Endothelial cell of umbilical vein (primary cell): ENCODE measurements around the gene SELPLG. TPM values are rescaled to one million over a fixed set of nuclear protein-coding genes. Genes with fewer than 3 reads are reported as not detected.
"Not testable (repeated sequence)": the region's sequence is repeated elsewhere in the genome, so short reads cannot be mapped to it uniquely, and the experiment has no call there.

ENCODE experiments used
- BruUV-seq: library from RNA; stranded (reverse); fragments of 400-500 nt; replicated peaks from 2 replicates; lab custom pipeline; 2021; lab: Mats Ljungman, UMichigan
- CTCF ChIA-PET: fragments of 300-600, 350-600 bp; sonication (Branson Sonifier 250); formaldehyde crosslinking; loops from one replicate; lab custom pipeline; 2021; ENCODE audit warnings: antibody characterized with exemption, inconsistent platforms; lab: Charles Lee
- POLR2A ChIA-PET: fragments of 300-600, 350-600 bp; sonication (Branson Sonifier 250); formaldehyde crosslinking; loops from one replicate; lab custom pipeline; 2021; ENCODE audit warnings: antibody characterized with exemption, inconsistent platforms; lab: Charles Lee
- DNase-seq: peaks from one replicate; pipeline ENCODE4 v3.0.0-alpha.2; 2011; ENCODE audit warnings: low read depth, low spot score
- FAIRE-seq: peaks from 2 replicates; lab custom pipeline; 2011; peaks lifted over from hg19 to GRCh38; lab: Jason Lieb, UNC
- H2AFZ ChIP-seq: 2 replicates; pipeline ENCODE4 v1.6.0; 2012; ENCODE audit warnings: low read depth, low read length, control low read depth, inconsistent platforms
- H3K27ac ChIP-seq: 2 replicates; pipeline ENCODE4 v1.5.1; 2011; ENCODE audit warnings: low read depth, mild to moderate bottlenecking, control low read depth, low read length, moderate library complexity; ENCODE audit not compliant: insufficient read depth
- H3K27me3 ChIP-seq, 2 experiments: 2 replicates each; pipeline versions ENCODE4 v1.6.0 to v1.6.1; 2011; ENCODE audit warnings: low read length in 2 of 2, mixed read lengths in 1 of 2; ENCODE audit not compliant: control insufficient read depth in 2 of 2, insufficient read depth in 2 of 2
- H3K36me3 ChIP-seq, 2 experiments: 2 replicates in 1 of 2; 3 replicates in 1 of 2; pipeline ENCODE4 v1.5.1; 2011; ENCODE audit warnings: low read length in 2 of 2, mild to moderate bottlenecking in 1 of 2, moderate library complexity in 1 of 2; ENCODE audit not compliant: control insufficient read depth in 2 of 2, insufficient read depth in 2 of 2; ENCODE audit errors: extremely low read depth in 1 of 2
- H3K4me1 ChIP-seq: 3 replicates; pipeline ENCODE4 v1.5.1; 2011; ENCODE audit warnings: mild to moderate bottlenecking, low read length; ENCODE audit not compliant: control insufficient read depth, insufficient read depth; ENCODE audit errors: extremely low read depth
- H3K4me2 ChIP-seq: 2 replicates; pipeline ENCODE4 v1.6.1; 2011; ENCODE audit warnings: low read length, control low read depth, mixed read lengths; ENCODE audit not compliant: insufficient read depth
- H3K4me3 ChIP-seq, 3 experiments: fragments of 200-600 bp in 1 of 3; sonication (generic), shearing (Covaris generic) in 1 of 3; replicated peaks in 1 of 3; 2 replicates each; pipeline ENCODE4 v1.5.1; 2011 to 2016; ENCODE audit warnings: control low read depth in 3 of 3, low read length in 3 of 3, mild to moderate bottlenecking in 2 of 3, inconsistent platforms in 1 of 3, low read depth in 1 of 3, moderate library complexity in 1 of 3; ENCODE audit not compliant: insufficient read depth in 1 of 3
- H3K79me2 ChIP-seq: 2 replicates; pipeline ENCODE4 v1.6.0; 2012; ENCODE audit warnings: low read length, inconsistent platforms; ENCODE audit not compliant: control insufficient read depth, insufficient read depth
- H3K9ac ChIP-seq: replicated peaks from 2 replicates; pipeline ENCODE3; 2011; ENCODE audit warnings: low read length, control low read depth; ENCODE audit not compliant: insufficient read depth; ENCODE audit errors: extremely low read depth
- H3K9me1 ChIP-seq: replicated peaks from 3 replicates; pipeline ENCODE4 v1.6.0; 2011; ENCODE audit warnings: mild to moderate bottlenecking, low read length; ENCODE audit not compliant: control insufficient read depth, insufficient read depth; ENCODE audit errors: extremely low read depth
- H3K9me3 ChIP-seq: replicated peaks from 2 replicates; pipeline ENCODE4 v1.5.1; 2012; ENCODE audit warnings: low read length, inconsistent platforms; ENCODE audit not compliant: control insufficient read depth, insufficient read depth
- H4K20me1 ChIP-seq: replicated peaks from 2 replicates; pipeline ENCODE3; 2011; ENCODE audit warnings: mild to moderate bottlenecking, low read length; ENCODE audit not compliant: control insufficient read depth, insufficient read depth; ENCODE audit errors: extremely low read depth
- EZH2 ChIP-seq: IDR thresholded peaks from 2 replicates; pipeline ENCODE4 v1.6.1; 2012; ENCODE audit warnings: borderline replicate concordance, low read depth, mild to moderate bottlenecking, moderate library complexity, low read length, inconsistent platforms; ENCODE audit not compliant: severe bottlenecking
- FOS ChIP-seq: IDR thresholded peaks from 2 replicates; pipeline ENCODE4 v1.6.1; 2011; ENCODE audit warnings: mild to moderate bottlenecking, low read length, moderate library complexity, borderline replicate concordance; ENCODE audit not compliant: insufficient read depth
- GATA2 ChIP-seq: IDR thresholded peaks from 2 replicates; pipeline ENCODE4 v1.7.0; 2011; ENCODE audit warnings: low read depth, mild to moderate bottlenecking, moderate library complexity, mixed read lengths, low read length; ENCODE audit not compliant: insufficient read length, insufficient read depth
- JUN ChIP-seq: IDR thresholded peaks from 2 replicates; pipeline ENCODE4 v1.6.1; 2011; ENCODE audit warnings: borderline replicate concordance, low read depth; ENCODE audit not compliant: insufficient read length, insufficient read depth
- MYC ChIP-seq: IDR thresholded peaks from one replicate; pipeline ENCODE4 v1.6.1; 2011; ENCODE audit warnings: mild to moderate bottlenecking, low read depth, low read length
- POLR2A ChIP-seq: IDR thresholded peaks from 2 replicates; pipeline ENCODE4 v1.6.1; 2012; ENCODE audit warnings: low read depth, mild to moderate bottlenecking, control low read depth, low read length
- POLR2AphosphoS5 ChIP-seq: IDR thresholded peaks from 2 replicates; pipeline ENCODE4 v1.6.1; 2012; ENCODE audit warnings: low read depth, mild to moderate bottlenecking, control low read depth, low read length, moderate library complexity; ENCODE audit not compliant: insufficient read depth
- dilution Hi-C: fragments of 300-500 bp; cut with MboI; formaldehyde crosslinking; loops from one replicate; pipeline ENCODE4 v1.15.0; 2019; ENCODE audit warnings: low sequenced_read_pairs; ENCODE audit not compliant: extremely low pct_ligation_motif_present
- intact Hi-C: fragments of 100-400 bp; cut with micrococcal nuclease; formaldehyde crosslinking; loops from one replicate; pipeline ENCODE4 v1.10.0; 2022
- polyA plus RNA-seq, 4 experiments: library from polyadenylated mRNA; depleted of rRNA in 3 of 4; stranded (reverse) in 3 of 4; unstranded in 1 of 4; fragments of >200 nt; gene quantifications; 2 replicates each; pipeline versions ENCODE4 v1.2.1 to v1.2.3, GENCODE V29; 2011 to 2012; ENCODE audit warnings: missing spikeins in 1 of 4
- total RNA-seq: library from RNA; stranded (reverse); gene quantifications from 2 replicates; pipeline ENCODE4 v1.2.3, GENCODE V29; 2021
- TF ChIP-seq, protein P1 (sequence below): IDR thresholded peaks from 2 replicates; pipeline ENCODE4 v1.6.1; 2011; ENCODE audit not compliant: insufficient read depth, insufficient read length

Gene SELPLG
- total and polyA plus RNA-seq, 2 donors (not counting 3 experiments of a cell fraction or from before 2014, with no cell fraction given) = 1.0 to 1.2 TPM

DNA sequence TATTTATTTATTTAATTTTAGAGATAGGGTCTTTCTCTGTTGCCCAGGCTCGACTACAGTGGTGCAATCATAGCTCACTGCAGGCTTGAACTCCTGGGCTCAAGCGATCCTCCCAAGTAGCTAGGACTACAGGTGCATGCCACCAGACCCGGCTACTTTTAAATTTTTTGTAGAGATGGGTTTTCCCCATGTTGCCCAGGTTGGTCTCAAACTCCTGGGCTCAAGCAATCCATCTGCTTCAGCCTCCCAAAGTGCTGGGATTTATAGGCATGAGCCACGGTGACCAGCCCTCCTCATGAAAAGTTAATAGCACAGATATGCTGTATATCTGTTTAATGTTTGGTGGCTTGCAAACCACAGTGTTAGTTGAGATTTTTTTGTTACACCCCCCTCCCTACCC lies 2.4 kb downstream of the SELPLG start:
- FAIRE-seq, H3K79me2 ChIP-seq, H3K9me3 ChIP-seq, DNase-seq, BruUV-seq, H3K27me3 ChIP-seq, H3K36me3 ChIP-seq, H3K9ac ChIP-seq, H3K4me3 ChIP-seq, H2AFZ ChIP-seq, H3K9me1 ChIP-seq, dilution Hi-C loops, intact Hi-C loops, H3K4me2 ChIP-seq, POLR2A ChIA-PET, H4K20me1 ChIP-seq, H3K27ac ChIP-seq: not testable (repeated sequence)
- H3K4me1 ChIP-seq = peaks cover 31% of the 10 kb centered on the region
- CTCF ChIA-PET = interaction anchor here (0.9 to 5.4 kb wide), 4 partner anchors 9 to 173 kb away, joined by 3 to 34 read pairs (median 4); no protein-coding TSS in a partner anchor

DNA sequence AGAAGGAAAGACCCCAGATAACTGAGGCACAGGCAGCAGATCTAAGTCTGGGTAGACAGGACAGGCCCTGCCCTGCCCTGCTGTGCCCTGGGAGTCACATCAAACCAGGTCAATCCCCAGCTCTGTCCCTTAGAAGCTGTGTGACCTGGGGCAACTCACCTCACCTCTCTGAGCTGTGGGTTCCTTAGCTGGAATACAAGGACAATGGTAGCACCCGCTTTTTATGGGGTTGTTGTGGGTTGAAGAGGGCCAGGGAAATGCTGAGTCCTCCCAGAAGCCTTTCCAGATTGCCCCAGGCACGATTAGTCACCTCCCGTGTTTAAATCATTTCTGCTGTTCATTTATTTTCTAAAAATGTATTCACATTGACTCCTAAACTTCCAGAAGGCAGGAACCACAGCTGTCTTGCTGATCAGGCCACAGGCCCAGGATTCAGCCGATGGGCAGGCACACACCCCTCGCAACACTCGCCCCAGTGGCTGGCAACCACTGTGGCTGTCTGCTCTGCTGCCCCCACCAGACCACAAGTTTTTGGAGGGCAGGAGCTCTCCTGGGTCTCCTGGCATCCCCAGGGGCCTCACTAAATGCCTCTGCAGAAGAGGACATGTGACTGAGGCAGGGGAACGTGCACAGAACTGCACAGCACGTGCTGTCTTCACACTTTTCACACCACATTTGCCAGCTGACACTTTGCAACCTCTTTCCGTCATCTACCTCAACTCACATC lies 3.0 kb downstream of the SELPLG start:
- ChIA-PET POLR2A (no interaction called here), CTCF (interaction anchor here (0.9 to 5.4 kb wide), 5 partner anchors 10 to 320 kb away, joined by 3 to 34 read pairs (median 4); no protein-coding TSS in a partner anchor)
- Histone ChIP-seq H3K27me3 (no peaks in the 10 kb centered on the region), H3K9ac (peak overlapping the region; percentile 32), H3K9me1 (no peaks in the 10 kb centered on the region), H3K9me3 (no peaks in the 10 kb centered on the region), H3K36me3 (no peaks in the 10 kb centered on the region), H3K4me3 (no peak overlapping the region), H3K79me2 (no peaks in the 10 kb centered on the region), H4K20me1 (no peaks in the 10 kb centered on the region), H3K4me2 (no peak overlapping the region), H2AFZ (peak overlapping the region; percentile 50), H3K4me1 (peaks cover 31% of the 10 kb centered on the region), H3K27ac (no peak overlapping the region)
- no peak for DNase-seq
- intact Hi-C loops (no loop called here), dilution Hi-C loops (no loop called here)
- TF ChIP-seq FOS (no peak), JUN (no peak), POLR2AphosphoS5 (no peak), POLR2A (no peak), MYC (no peak), EZH2 (no peak), GATA2 (no peak)
- TF ChIP-seq, protein P1, sequence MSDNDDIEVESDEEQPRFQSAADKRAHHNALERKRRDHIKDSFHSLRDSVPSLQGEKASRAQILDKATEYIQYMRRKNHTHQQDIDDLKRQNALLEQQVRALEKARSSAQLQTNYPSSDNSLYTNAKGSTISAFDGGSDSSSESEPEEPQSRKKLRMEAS = no peak
- FAIRE-seq = no peak
- BruUV-seq = no TSS peak
